Hepatocyte (in vitro differentiated cells): ENCODE data around the gene TSPAN6. TPM values are rescaled to one million over a fixed set of nuclear protein-coding genes. Genes with fewer than 3 reads are reported as not detected.

Experiments
- DNase-seq: peaks from one replicate; pipeline ENCODE4 v3.0.0-alpha.2; 2016; ENCODE audit warnings: low spot score
- H2AFZ ChIP-seq: fragments of 200-600 bp; sonication (generic); 2 replicates; pipeline ENCODE4 v1.6.0; 2016; ENCODE audit warnings: antibody characterized with exemption, mild to moderate bottlenecking
- H3K27ac ChIP-seq: fragments of 200-600 bp; sonication (generic); 2 replicates; pipeline ENCODE4 v1.5.1; 2016; ENCODE audit warnings: mild to moderate bottlenecking
- H3K27me3 ChIP-seq: fragments of 200-600 bp; sonication (generic); 2 replicates; pipeline ENCODE4 v1.6.1; 2016
- H3K36me3 ChIP-seq: fragments of 200-600 bp; sonication (generic); replicated peaks from 2 replicates; pipeline ENCODE4 v1.5.1; 2016; ENCODE audit warnings: low read depth; ENCODE audit not compliant: insufficient read depth
- H3K4me1 ChIP-seq: fragments of 200-600 bp; sonication (generic); 2 replicates; pipeline ENCODE4 v1.5.1; 2016; ENCODE audit warnings: mild to moderate bottlenecking, moderate library complexity; ENCODE audit not compliant: insufficient read depth
- H3K4me2 ChIP-seq: fragments of 200-600 bp; sonication (generic); 2 replicates; pipeline ENCODE4 v1.6.0; 2016
- H3K4me3 ChIP-seq: fragments of 200-600 bp; sonication (generic); 2 replicates; pipeline ENCODE4 v1.5.1; 2016; ENCODE audit warnings: mild to moderate bottlenecking
- H3K79me2 ChIP-seq: fragments of 200-600 bp; sonication (generic); 2 replicates; pipeline ENCODE4 v1.6.0; 2017; ENCODE audit warnings: mild to moderate bottlenecking
- H3K9me2 ChIP-seq: fragments of 200-600 bp; sonication (generic); replicated peaks from 2 replicates; pipeline ENCODE4 v1.6.0; 2017; ENCODE audit warnings: mild to moderate bottlenecking; ENCODE audit not compliant: insufficient read depth
- H3K9me3 ChIP-seq: fragments of 200-600 bp; sonication (generic); 2 replicates; pipeline ENCODE4 v1.5.1; 2016; ENCODE audit warnings: low read depth, mild to moderate bottlenecking
- H4K20me1 ChIP-seq: fragments of 200-600 bp; sonication (generic); 2 replicates; pipeline ENCODE4 v1.6.0; 2016; ENCODE audit warnings: mild to moderate bottlenecking; ENCODE audit not compliant: insufficient read depth, poor library complexity, severe bottlenecking
- EZH2 ChIP-seq: fragments of 200-600 bp; sonication (generic); IDR thresholded peaks from 2 replicates; pipeline ENCODE4 v1.6.1; 2016; ENCODE audit warnings: antibody characterized with exemption, mild to moderate bottlenecking, borderline replicate concordance
- EZH2phosphoT487 ChIP-seq: fragments of 200-600 bp; sonication (generic); IDR thresholded peaks from one replicate; pipeline ENCODE4 v1.6.1; 2018; ENCODE audit warnings: antibody characterized with exemption, mild to moderate bottlenecking, low read depth, moderate library complexity; ENCODE audit not compliant: unreplicated experiment, severe bottlenecking
- WGBS: methylation state at CpG from one replicate; pipeline ENCODE4 v1.1.6; 2016; ENCODE audit warnings: low lambda C conversion rate; ENCODE audit errors: missing lambda C conversion rate; 5-methylcytosine and 5-hydroxymethylcytosine counted together
- polyA plus RNA-seq: library from polyadenylated mRNA; unstranded; fragments of >200 nt; fragmentation: Nextera tagmentation; extraction: Ambion mirVana; gene quantifications from 2 replicates; pipeline ENCODE4 v1.2.1, GENCODE V29; 2016
- total RNA-seq: library from RNA; depleted of rRNA; stranded (reverse); fragments of >200 nt; gene quantifications from 2 replicates; pipeline ENCODE4 v1.2.3, GENCODE V29; 2014
- TF ChIP-seq, protein P1 (sequence below): fragments of 200-600 bp; sonication (generic); IDR thresholded peaks from 2 replicates; pipeline ENCODE4 v1.5.1; 2016; ENCODE audit warnings: antibody characterized with exemption, mild to moderate bottlenecking; ENCODE audit not compliant: poor library complexity

Gene TSPAN6
- total and polyA plus RNA-seq, 2 experiments from 2014 or later: 131 to 134 TPM

- H3K4me1 ChIP-seq: no peaks in the 10 kb centered on the region
- no peaks in the 10 kb centered on the region for H3K79me2 ChIP-seq
- H3K27me3 ChIP-seq: no peaks in the 10 kb centered on the region
- no peaks in the 10 kb centered on the region for H3K36me3 ChIP-seq
- H3K4me3 ChIP-seq: no peak overlapping the region
- WGBS: 58% methylated on average over 2 of the region's 2 CpGs
- no peak overlapping the region for H3K27ac ChIP-seq
- no peaks in the 10 kb centered on the region for H3K9me3 ChIP-seq
- DNase-seq: no peak
- H3K9me2 ChIP-seq: no peaks in the 10 kb centered on the region
- no peaks in the 10 kb centered on the region for H4K20me1 ChIP-seq
- TF ChIP-seq EZH2 (no peak), EZH2phosphoT487 (no peak)
- TF ChIP-seq, protein P1, sequence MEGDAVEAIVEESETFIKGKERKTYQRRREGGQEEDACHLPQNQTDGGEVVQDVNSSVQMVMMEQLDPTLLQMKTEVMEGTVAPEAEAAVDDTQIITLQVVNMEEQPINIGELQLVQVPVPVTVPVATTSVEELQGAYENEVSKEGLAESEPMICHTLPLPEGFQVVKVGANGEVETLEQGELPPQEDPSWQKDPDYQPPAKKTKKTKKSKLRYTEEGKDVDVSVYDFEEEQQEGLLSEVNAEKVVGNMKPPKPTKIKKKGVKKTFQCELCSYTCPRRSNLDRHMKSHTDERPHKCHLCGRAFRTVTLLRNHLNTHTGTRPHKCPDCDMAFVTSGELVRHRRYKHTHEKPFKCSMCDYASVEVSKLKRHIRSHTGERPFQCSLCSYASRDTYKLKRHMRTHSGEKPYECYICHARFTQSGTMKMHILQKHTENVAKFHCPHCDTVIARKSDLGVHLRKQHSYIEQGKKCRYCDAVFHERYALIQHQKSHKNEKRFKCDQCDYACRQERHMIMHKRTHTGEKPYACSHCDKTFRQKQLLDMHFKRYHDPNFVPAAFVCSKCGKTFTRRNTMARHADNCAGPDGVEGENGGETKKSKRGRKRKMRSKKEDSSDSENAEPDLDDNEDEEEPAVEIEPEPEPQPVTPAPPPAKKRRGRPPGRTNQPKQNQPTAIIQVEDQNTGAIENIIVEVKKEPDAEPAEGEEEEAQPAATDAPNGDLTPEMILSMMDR: no peak
- H2AFZ ChIP-seq: no peak overlapping the region
- no peak overlapping the region for H3K4me2 ChIP-seq
These were observed 49.9 kb downstream of the TSPAN6 start for GRCh38 chrX:100586747-100587146.

- no peak within 1 kb of the TSS for H3K4me2 ChIP-seq
- H3K9me2 ChIP-seq: no peaks in the 10 kb centered on the region
- no peak within 1 kb of the TSS for H2AFZ ChIP-seq
- no peaks in the 10 kb centered on the region for H4K20me1 ChIP-seq
- no peak within 1 kb of the TSS for H3K27ac ChIP-seq
- no peak within 1 kb of the TSS for H3K4me3 ChIP-seq
- TF ChIP-seq, protein P1: no peak
- TF ChIP-seq EZH2: no peak
- TF ChIP-seq EZH2phosphoT487: no peak
- WGBS: 57% methylated on average over 2 of the region's 2 CpGs
- no peak for DNase-seq
- no peaks in the 10 kb centered on the region for H3K4me1 ChIP-seq
- no peaks in the 10 kb centered on the region for H3K9me3 ChIP-seq
- no peaks in the 10 kb centered on the region for H3K36me3 ChIP-seq
- H3K27me3 ChIP-seq: no peaks in the 10 kb centered on the region
- no peaks in the 10 kb centered on the region for H3K79me2 ChIP-seq
These were observed 52.0 kb downstream of the TSPAN6 start, which contains the start of gene TNMD for GRCh38 chrX:100584611-100585010. TNMD (plus strand) TSS chrX:100584936; CDS start chrX:100585019, 83 bp downstream.

Other genes with a start within 250 kb of the TSPAN6 start
- 3.6 and 3.7 TPM in 2 replicates for gene PCDH19, start 226.5 kb downstream of the TSPAN6 start, total RNA-seq
- gene PCDH19, start 226.5 kb downstream of the TSPAN6 start, polyA plus RNA-seq: 0.92 and 1.8 TPM in 2 replicates
- gene TNMD, start 51.9 kb downstream of the TSPAN6 start, total RNA-seq: 1.8 and 4.8 TPM in 2 replicates
- 1.1 TPM in 1 of 2 replicates, not detected in the other for gene TNMD, start 51.9 kb downstream of the TSPAN6 start, polyA plus RNA-seq
- gene SRPX2, start 7.4 kb upstream of the TSPAN6 start, total RNA-seq: 19.1 and 24.9 TPM in 2 replicates
- 22.9 and 32.2 TPM in 2 replicates for gene SRPX2, start 7.4 kb upstream of the TSPAN6 start, polyA plus RNA-seq
- gene SYTL4, start 95.3 kb upstream of the TSPAN6 start, total RNA-seq: 1.2 and 2.4 TPM in 2 replicates
- gene SYTL4, start 95.3 kb upstream of the TSPAN6 start, polyA plus RNA-seq: 2.6 and 3.4 TPM in 2 replicates
- gene CSTF2, start 183.6 kb upstream of the TSPAN6 start, total RNA-seq: 12.2 TPM in 2 replicates
- gene CSTF2, start 183.6 kb upstream of the TSPAN6 start, polyA plus RNA-seq: 11.2 and 13.0 TPM in 2 replicates
- gene NOX1, start 237.6 kb upstream of the TSPAN6 start, total RNA-seq: 2.5 and 3.0 TPM in 2 replicates
- gene NOX1, start 237.6 kb upstream of the TSPAN6 start, polyA plus RNA-seq: 0.99 and 1.9 TPM in 2 replicates